HG03558 (cell line): ENCODE measurements around the gene CRIP1.

ENCODE experiments used
- ATAC-seq: cut with Tn5 transposase; IDR thresholded peaks from one replicate; pipeline ENCODE4 v1.9.1; 2021; ENCODE audit warnings: moderate number of reproducible peaks; ENCODE audit not compliant: unreplicated experiment; ENCODE audit errors: extremely low read depth

CRIP1 gene

GRCh38 chr14:105469456-105470349 is 17.0 kb upstream of the CRIP1 start:
- ATAC-seq, result no peak

DNA sequence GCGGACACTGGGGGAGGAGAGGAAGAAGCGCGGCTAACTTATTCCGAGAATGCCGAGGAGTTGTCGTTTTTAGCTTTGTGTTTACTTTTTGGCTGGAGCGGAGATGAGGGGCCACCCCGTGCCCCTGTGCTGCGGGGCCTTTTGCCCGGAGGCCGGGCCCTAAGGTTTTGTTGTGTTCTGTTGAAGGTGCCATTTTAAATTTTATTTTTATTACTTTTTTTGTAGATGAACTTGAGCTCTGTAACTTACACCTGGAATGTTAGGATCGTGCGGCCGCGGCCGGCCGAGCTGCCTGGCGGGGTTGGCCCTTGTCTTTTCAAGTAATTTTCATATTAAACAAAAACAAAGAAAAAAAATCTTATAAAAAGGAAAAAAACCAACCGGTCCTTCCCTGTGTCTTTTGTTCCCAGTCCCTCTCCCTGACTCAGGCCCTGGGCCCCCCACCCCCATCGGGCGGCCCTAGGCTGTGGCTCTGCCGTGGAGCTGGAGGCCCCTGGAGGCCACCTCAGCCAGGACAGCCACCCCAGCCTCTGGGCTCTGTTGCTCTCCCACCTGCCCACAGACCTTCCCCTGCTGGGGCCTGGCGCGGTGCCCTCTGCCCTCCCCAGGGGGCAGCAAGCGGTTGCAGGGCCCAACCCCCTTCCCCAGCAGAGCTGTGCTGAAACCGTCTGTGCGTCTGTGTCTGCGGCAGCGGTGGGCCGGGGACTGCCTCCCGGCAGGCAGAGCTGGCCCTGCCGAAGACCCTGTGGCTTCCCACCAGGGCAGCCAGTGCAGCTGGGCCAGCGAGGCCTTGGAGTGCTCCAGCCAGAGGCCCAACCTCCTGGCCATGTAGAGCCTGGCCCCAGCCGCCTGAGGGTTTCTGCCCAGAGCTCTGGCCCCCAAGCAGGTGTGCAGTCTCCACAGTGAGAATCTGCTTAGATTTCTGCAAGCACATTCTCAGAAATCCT is 16.1 kb upstream of the CRIP1 start:
- no peak for ATAC-seq

GRCh38 chr14:105471297-105471821 is 15.3 kb upstream of the CRIP1 start:
- no peak for ATAC-seq

DNA sequence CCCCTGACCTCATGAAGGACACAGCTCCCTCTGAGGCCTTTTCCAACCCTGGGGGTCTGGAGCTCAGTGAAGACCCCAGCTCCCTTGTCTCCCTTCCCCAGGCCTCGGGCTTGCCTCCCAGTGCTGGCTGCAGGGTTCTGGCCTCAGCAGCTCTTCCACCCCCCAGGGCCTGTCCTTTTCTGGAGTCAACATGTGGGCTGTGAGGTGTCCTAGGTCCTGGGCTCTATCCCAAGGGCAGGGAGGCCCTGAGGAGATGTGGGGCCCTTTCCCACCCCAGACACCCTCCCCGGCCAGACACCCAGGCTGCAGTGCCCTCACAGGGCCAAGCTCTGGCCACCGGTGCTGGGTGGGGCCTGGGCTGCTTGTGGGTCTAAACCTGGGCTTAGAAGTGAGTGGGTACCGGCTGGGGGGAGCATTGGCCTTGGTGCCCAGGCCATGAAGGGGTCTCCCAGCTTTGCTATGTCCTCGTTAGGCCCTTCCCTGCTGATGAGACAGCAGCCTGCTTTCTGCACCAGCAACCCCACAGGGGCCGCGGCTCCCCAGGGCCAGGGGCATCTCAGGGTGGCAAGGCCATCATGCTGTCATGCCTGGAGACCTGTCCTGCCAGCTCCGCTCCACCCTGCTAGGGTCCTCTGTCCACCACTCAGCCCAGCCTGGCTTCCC is 14.7 kb upstream of the CRIP1 start:
- ATAC-seq, result no peak

- ATAC-seq, result no peak
Measured at GRCh38 chr14:105472486-105472991, 14.1 kb upstream of the CRIP1 start.

DNA sequence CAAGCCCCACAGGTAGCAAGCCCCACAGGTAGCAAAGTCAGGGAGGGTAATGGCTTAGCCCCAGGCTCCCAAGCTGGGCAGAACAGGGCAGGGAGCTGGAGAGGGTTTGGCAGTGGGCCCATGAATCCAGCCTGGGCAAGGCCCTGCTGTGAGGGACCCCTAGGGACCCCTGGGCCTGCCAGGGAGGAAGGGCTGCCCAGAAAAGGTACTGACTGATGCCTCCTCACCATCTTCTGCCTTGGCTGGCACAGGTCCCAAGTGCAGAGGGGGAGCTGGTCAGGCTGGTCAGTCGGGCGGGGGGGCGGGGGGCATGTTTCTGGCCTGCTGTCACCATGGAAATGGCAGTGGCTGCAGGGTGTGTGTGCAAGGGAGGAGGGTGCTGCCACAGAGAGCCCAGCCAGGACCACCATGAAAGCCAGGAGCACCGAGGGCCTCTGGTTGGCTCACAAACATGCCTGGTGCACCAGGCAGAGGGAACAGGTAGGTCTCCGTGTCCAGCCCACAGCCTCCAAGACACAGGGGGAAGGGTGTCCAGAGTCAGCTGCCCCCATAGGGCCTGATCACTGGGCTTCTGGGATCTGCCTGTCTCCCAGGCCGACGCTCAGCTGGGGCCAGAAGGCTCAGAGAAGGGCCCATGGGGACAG is 13.5 kb upstream of the CRIP1 start:
- ATAC-seq, result no peak

- no peak for ATAC-seq
Measured at GRCh38 chr14:105473677-105474482, 12.8 kb upstream of the CRIP1 start.

DNA sequence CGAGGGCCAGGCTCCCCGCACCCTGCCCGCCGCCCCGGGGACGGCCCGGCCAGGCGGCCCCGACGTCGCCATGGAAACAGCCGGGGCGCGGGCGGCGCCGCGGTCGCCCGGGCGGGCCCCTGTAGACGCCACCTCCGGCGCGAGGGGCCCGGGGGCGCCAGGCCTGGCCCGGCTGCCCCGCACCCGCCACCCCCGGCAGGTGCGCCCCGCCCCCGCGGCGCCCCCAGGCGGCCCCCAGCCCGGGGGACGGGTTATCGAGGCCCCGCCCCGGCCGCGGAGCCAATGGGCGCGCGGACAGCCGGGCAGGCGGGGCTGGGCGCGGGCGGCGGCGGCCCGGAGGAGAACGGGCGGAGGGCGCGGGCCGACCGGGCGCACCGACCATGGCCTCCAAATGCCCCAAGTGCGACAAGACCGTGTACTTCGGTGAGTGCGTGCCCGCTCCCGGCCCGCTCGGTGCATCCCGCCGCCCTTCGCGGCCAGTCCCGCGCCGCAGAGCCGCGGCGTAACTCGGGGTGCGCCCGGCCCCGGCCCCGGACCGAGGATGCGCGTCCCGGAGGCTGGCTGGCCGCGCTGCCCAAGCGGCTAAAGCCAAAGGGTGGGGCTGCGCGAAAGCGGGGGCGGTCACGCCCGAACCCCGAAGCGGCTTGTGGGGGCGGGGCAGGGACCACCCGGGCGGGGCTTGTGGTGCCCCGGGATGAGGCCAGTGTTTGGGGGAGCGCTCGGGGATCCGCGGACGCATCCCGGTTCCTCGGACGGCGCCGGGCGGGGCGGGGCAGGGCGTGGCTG is 12.0 kb upstream of the CRIP1 start, which contains the start of gene CRIP2:
CRIP2 (plus strand) TSS at position 339 of the 786 bp plus-strand sequence; CDS start at position 381, 42 bp downstream.
- no peak for ATAC-seq

DNA sequence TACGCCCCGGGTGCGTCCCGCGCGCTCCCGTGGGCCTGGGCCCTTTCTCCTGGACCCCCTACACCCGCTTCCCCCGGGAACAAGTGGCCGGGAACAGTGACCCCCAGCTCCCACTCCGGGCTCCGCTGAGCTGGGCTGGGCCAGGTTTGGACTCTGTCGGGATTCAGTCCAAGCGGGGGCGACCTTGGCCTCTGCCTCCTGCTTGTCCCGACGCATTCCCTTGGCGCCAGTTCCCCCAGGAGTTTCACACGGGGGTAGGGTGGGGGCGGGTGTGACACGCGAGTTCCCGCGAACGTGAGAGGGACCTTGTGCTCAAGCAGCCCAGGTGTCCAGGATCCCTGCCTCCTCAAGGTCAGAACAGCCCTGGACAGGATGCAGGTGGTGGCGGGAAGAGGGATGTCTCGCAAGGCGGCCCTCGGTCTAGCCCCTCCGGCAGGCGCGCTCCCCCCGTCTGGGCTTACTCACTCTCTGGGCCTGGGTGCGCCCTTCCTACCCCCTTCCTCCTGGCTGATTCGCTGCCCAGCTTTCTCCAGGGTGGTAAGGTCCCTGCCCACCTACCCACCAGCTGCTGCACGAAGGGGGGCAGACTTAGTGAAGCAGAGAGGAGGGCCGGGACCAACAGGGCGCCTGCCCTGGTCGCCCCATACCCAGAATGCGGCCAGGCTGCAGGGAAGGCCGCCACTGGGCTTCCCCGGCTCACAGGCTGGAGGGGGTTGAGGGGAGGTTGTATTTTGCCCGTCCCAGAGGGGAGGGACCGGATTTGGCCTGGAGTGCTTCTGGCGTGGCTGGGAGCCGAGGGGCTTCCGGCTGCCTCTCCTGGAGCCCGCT is 11.2 kb upstream of the CRIP1 start:
- no peak for ATAC-seq

GRCh38 chr14:105476097-105476830 is 10.4 kb upstream of the CRIP1 start:
- no peak for ATAC-seq

DNA sequence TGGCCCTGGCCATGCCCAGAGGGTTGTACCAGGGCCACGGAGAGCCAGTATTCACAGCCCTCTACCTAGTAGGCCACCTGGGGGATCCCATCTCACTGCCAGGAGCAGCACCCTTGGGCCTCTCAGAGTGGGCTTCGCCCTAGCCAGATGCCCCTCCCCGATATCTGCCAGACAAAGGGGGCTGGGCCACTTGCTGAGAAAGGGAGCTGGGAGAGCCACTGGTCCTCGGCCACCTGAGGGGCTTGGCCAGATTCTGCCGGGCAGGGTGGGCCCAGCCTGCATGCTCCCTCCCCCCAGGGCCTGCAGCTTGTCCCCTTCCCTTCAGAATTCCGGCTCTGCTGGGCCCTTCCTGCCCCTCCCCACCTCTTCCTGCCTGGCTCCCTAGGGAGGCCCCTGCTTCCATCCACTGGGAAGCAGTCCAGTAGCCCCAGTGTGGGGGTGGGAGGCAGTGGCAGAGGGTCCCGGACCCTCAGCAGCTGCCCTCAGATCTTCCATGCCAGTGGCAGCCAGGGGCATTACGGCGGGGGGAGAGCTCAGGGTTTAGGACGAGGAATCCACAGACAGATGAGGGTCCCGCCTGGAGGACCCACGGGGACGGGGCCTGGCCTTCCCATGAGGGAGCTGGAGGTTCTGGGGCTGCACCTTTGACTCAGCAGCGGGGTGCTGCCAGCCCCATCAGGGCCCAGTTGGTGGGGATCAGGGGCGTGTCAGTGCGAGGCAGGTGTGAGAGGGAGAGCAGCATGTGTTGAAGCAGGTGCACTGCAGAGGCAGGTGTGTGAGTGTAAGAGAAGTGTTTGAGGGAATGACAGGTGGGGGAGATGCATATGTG is 9.6 kb upstream of the CRIP1 start:
- no peak for ATAC-seq

DNA sequence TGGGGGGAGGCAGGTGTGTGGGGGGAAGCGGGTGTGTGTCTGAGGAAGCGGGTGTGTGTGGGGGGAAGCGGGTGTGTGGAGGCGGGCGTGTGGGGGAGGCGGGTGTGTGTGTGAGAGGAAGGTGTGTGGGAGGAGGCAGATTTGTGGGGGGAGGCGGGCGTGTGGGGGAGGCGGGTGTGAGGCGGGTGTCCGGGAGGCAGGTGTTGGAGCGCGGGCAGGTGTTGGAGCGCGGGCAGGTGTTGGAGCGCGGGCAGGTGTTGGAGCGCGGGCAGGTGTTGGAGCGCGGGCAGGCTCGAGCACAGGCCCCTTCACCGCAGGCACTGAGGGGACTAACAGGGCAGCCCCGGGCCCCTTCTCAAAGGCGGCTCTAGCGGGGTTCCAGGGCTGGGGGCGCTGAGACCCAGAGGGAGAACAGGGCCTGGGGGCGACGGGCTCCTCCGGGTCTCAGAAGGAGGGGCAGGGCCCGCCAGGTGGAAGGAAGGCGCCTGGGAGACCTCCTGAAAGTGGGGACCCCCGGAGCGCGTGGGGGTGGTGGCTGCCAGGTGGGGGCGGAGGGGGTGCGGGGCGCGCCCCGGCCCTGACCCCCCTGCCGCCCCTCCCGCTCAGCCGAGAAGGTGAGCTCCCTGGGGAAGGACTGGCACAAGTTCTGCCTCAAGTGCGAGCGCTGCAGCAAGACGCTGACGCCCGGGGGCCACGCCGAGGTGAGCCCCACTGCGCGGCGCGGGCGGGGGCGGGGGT is 8.9 kb upstream of the CRIP1 start:
- ATAC-seq, result no peak

- ATAC-seq, result no peak
Measured at GRCh38 chr14:105478398-105479251, 8.1 kb upstream of the CRIP1 start.
